ENCODE measurements around the gene LY6G5B. TPM values are rescaled to one million over a fixed set of nuclear protein-coding genes. Genes with fewer than 3 reads are reported as not detected.

Gene LY6G5B
- total and polyA plus RNA-seq, 10 donors, result 3.0 to 25.3 (median 14.7) TPM

- Histone ChIP-seq H3K27ac (no peak overlapping the region), H3K4me3 (no peak overlapping the region), H3K36me3 (peaks cover 0 to 100% (median 100%) of the 10 kb centered on the region in 6 donors), H3K27me3 (replicated peaks in 1 of 7) (no peaks in the 10 kb centered on the region), H3K9me3 (no peaks in the 10 kb centered on the region), H3K4me1 (peaks cover 0 to 6% (median 0%) of the 10 kb centered on the region in 6 donors)
- intact Hi-C loops (cut with DNase I; ENCODE audit: low total_unique reads), result no loop called here
- no peak for TF ChIP-seq POLR2A (IDR thresholded peaks at IDR 0.05)
- peak; percentile 17 to 80 (median 37) for TF ChIP-seq POLR2AphosphoS5 (IDR thresholded peaks at IDR 0.05)
- WGBS, 5 donors, result 87 to 92% (median 91%) methylated on average over 31 to 32 of the region's 32 CpGs
- DNase-seq, result no peak
These were observed 38.0 kb upstream of the LY6G5B start for GRCh38 chr6:31631681-31632278.

GRCh38 chr6:31632279-31632946 is 37.4 kb upstream of the LY6G5B start:
- Histone ChIP-seq H3K36me3 (peaks cover 0 to 100% (median 100%) of the 10 kb centered on the region in 6 donors), H3K27me3 (replicated peaks in 1 of 7) (no peaks in the 10 kb centered on the region), H3K27ac (no peak overlapping the region), H3K4me3 (no peak overlapping the region), H3K9me3 (no peaks in the 10 kb centered on the region), H3K4me1 (peaks cover 0 to 6% (median 0%) of the 10 kb centered on the region in 6 donors)
- TF ChIP-seq POLR2A (IDR thresholded peaks at IDR 0.05) (no peak), CTCF (IDR thresholded peaks at IDR 0.05 in 8 of 11, conservative IDR thresholded peaks at IDR 0.05 in 3 of 11) (no peak), POLR2AphosphoS5 (IDR thresholded peaks at IDR 0.05) (peak; percentile 47 to 79 (median 49))
- DNase-seq, result no peak
- 92 to 97% (median 94%) methylated on average over 24 to 26 of the region's 26 CpGs for WGBS, 5 donors
- intact Hi-C loops (cut with DNase I; ENCODE audit: low total_unique reads), result no loop called here

DNA sequence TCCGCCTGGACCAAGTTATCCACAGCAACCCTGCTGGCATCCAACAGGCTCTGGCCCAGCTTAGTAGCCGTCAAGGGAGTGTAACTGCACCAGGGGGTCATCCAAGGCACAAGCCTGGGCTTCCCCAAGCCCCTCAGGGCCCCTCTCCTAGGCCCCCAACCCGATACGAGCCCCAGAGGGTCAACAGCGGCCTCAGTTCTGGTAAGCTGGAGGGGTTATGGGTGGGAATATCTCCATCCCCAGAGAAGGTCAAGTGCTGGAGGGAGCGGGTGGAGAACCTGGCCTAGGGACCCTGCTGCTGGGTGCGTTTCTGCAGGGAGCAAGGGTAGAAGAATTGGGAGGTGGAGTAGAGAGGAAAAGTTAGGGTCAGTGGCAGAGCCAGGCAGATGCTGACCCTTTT is 36.3 kb upstream of the LY6G5B start:
- intact Hi-C loops (cut with DNase I; ENCODE audit: low total_unique reads), result no loop called here
- no peak overlapping the region for H3K27ac ChIP-seq
- DNase-seq, result no peak
- no peaks in the 10 kb centered on the region for H3K27me3 ChIP-seq (replicated peaks in 1 of 7)
- TF ChIP-seq CTCF (IDR thresholded peaks at IDR 0.05 in 8 of 11, conservative IDR thresholded peaks at IDR 0.05 in 3 of 11), result no peak
- no peak for TF ChIP-seq POLR2A (IDR thresholded peaks at IDR 0.05)
- peak; percentile 20 to 55 (median 29) for TF ChIP-seq POLR2AphosphoS5 (IDR thresholded peaks at IDR 0.05)
- no peak overlapping the region for H3K4me3 ChIP-seq
- WGBS, 5 donors, result 91 to 97% (median 96%) methylated on average over 7 of the region's 7 CpGs
- H3K9me3 ChIP-seq, result no peaks in the 10 kb centered on the region
- peaks cover 0 to 100% (median 100%) of the 10 kb centered on the region in 6 donors for H3K36me3 ChIP-seq
- H3K4me1 ChIP-seq, result peaks cover 0 to 6% (median 0%) of the 10 kb centered on the region in 6 donors

DNA sequence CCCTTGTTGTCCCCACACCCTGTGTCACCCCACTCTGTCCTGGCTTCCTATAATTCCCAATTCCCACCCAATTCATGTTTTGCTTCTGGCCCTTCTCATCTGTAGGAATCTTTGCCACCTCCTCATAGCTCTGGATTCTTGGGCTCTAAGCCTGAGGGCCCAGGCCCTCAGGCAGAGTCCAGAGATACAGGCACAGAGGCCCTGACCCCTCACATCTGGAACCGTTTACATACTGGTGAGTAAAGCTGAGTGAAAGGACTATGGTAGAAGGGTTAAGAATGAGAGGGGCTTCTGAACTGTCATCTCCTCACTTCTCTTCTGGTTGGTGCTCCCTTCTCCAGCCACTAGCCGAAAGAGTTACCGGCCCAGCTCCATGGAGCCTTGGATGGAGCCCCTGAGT is 35.6 kb upstream of the LY6G5B start:
- TF ChIP-seq POLR2A (IDR thresholded peaks at IDR 0.05), result no peak
- TF ChIP-seq POLR2AphosphoS5 (IDR thresholded peaks at IDR 0.05), result no peak
- no peak for TF ChIP-seq CTCF (IDR thresholded peaks at IDR 0.05 in 8 of 11, conservative IDR thresholded peaks at IDR 0.05 in 3 of 11)
- H3K27me3 ChIP-seq (replicated peaks in 1 of 7), result no peaks in the 10 kb centered on the region
- H3K27ac ChIP-seq, result no peak overlapping the region

More for the DNA sequence above, 35.6 kb upstream of the LY6G5B start:
- Histone ChIP-seq H3K4me1 (peaks cover 0 to 6% (median 0%) of the 10 kb centered on the region in 6 donors), H3K9me3 (no peaks in the 10 kb centered on the region), H3K4me3 (no peak overlapping the region), H3K36me3 (peaks cover 0 to 100% (median 99%) of the 10 kb centered on the region in 6 donors)
- WGBS, 5 donors, result 76 to 94% (median 88%) methylated on average over 3 of the region's 3 CpGs
- intact Hi-C loops (cut with DNase I; ENCODE audit: low total_unique reads), result no loop called here
- no peak for DNase-seq

Data from spleen (tissue), 11 donors.